Measurements from ENCODE around the gene SRD5A1.

DNA sequence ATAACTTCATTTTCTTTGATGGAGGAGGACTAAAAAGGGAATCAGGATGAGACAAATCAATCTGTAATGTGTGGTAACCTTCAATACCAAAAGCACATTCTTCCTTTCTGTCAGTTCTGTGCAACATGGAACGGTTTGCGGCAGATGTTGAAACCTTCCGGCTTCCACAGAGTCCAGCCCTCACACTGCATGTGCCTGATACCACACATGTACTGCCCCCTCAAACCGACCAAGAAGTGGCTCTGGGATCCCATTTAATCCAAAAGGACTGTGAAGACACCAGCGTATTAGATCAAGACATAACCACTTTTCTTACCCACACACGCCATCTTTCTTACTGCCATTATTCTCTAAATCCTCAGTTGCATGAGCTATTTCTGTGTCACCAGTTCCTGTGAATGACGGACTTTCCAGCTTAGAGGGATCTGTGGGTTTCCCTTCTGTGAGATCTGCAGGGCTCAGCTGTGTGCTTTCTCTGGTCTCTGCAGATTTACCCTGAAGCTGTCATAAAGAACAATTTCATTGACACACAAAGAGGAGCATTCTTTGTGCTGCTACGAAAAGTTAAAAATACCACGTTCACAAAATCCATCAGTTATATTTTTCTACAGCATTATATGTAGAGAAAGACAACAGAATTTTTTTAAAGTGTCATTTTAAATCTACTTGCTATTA, 26.2 kb upstream of the SRD5A1 start:
- TF ChIP-seq GATA2 (IDR thresholded peaks at IDR 0.05; ENCODE audit: low read depth, low read length): no peak
- TF ChIP-seq GATA3 (IDR thresholded peaks at IDR 0.05; ENCODE audit: low read depth, low read length): no peak

All from SH-SY5Y (cell line).